ENCODE measurements around the gene MACROD1. TPM values are rescaled to one million over a fixed set of nuclear protein-coding genes. Genes with fewer than 3 reads are reported as not detected.
"Not testable (repeated sequence)": the region's sequence is repeated elsewhere in the genome, so short reads cannot be mapped to it uniquely, and the experiment has no call there.

MACROD1 gene
- total RNA-seq, 1 experiment from 2014 or later, result 30.9 TPM

DNA sequence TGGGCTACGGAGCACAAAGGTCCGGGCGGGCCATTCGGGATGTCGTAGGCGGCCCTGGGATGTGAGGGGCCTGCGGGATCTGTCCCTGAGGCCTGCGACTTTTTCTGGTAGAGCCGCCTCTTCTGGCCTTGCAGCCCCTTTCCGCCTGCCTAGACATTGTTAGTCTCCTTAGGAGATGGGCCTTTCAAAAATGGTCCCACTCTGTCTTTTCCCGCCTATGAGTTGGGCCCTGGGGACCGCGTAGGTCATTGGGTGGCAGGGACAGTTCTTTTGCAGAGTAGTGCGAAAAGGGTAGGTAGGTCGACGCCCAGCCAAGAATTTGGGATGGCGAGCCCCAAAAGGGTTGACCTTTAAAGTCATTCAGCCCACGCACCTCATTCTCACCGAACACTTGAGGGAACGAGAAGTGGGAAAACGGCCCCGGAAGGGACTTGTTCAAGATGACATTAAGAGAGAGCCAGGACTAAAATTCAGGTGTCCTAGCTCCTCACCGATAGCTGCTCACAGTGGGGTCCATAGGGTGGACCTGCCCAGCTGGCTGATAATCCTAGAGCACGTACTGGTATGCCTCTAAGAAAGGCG, 178.9 kb downstream of the MACROD1 start:
- no peak for DNase-seq
- no peaks in the 10 kb centered on the region for H3K27me3 ChIP-seq (ENCODE audit: control insufficient read depth, insufficient read depth, low read length)
- peak overlapping the region; percentile 96 for H3K4me3 ChIP-seq (ENCODE audit: insufficient read depth, low read depth, low read length)
- H3K36me3 ChIP-seq (replicated peaks; ENCODE audit: control insufficient read depth, insufficient read depth, low read length), result peaks cover 22% of the 10 kb centered on the region

DNA sequence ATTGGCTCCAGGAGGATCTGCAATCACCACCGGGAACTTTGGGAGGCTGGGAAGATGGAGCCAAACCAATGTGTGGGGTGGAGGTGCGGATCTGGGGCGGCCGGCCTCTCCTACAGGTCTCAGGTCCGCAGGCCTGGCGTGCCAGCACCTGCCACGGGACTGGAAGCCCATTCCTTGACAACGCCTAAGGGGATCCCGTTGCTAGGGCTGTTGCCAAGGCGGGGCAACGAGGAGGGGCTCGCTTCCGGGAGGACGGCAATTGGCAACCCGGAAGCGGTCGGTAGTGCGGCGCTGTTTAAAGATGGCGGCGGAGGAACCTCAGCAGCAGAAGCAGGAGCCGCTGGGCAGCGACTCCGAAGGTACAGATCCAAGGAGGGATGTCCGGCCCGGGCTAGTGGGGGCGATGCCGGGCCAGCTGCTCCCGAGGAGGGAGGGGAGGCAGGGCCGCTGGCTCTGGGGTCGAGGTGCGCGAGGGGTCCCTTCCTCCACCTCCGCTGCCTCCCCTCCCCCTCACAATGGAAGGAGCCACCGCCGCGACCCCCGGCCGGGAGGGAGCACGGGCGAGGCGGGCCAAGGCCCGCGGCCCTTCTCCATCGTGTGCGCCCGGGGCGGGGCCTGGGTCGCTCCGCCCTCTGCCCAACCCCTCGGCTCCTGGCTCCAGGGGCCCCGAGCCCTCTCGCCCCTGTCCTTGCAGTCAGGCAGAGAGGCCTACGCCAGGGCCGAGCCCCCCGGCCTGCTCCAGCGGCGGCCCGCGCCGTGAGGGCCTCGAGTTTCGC, 179.6 kb downstream of the MACROD1 start, which contains the start of gene OTUB1:
Gene OTUB1 (plus strand): TSS at position 283 of the 776 bp plus-strand sequence. CDS start 19 bp downstream, at position 302.
- Histone ChIP-seq H3K27me3 (ENCODE audit: control insufficient read depth, insufficient read depth, low read length) (no peaks in the 10 kb centered on the region), H3K4me3 (ENCODE audit: insufficient read depth, low read depth, low read length) (peak within 1 kb of the TSS; percentile 96), H3K36me3 (replicated peaks; ENCODE audit: control insufficient read depth, insufficient read depth, low read length) (peaks cover 19% of the 10 kb centered on the region)
- DNase-seq, result peak; percentile 99

DNA sequence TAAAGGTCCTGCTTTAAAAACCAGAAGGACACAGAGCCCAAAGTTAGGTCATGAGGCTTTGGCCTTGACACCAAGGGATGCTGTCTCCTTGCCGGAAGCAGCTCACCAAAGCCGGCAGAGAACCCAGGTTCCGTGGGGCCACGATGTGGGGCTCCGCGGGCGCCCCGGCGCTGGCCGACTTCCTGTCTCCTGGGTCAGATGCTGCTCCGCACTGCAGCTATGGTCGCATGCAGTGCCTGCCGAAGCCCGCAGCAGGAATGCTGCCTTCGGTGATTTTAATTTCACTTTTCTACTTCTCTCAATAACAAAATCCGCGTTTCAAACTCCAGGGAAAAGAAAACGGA, 180.1 kb downstream of the MACROD1 start:
- Histone ChIP-seq H3K4me3 (ENCODE audit: insufficient read depth, low read depth, low read length) (peak overlapping the region; percentile 96), H3K36me3 (replicated peaks; ENCODE audit: control insufficient read depth, insufficient read depth, low read length) (peaks cover 14% of the 10 kb centered on the region), H3K27me3 (ENCODE audit: control insufficient read depth, insufficient read depth, low read length) (no peaks in the 10 kb centered on the region)
- peak; percentile 81 for DNase-seq

DNA sequence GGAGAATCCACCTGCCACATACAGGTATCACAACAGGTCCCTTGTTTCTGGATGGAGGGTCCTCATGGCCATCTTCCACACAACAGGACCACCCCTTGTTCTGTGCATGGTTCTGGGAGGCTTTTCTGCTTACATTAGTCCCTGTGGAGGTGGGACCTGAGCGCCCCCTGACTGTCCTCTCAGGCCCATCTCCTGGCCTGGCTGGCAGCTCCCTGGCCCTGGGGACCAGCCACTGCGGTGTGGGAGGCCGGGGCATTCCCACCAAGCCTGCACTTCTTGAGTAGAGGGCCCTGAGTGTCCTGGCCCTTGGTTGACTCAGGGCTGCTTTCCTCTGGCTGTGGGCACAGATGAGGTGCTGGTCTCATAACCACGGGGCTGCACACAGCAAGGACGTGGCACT, 186.5 kb downstream of the MACROD1 start:
- no peak overlapping the region for H3K4me3 ChIP-seq (ENCODE audit: insufficient read depth, low read depth, low read length)
- no peaks in the 10 kb centered on the region for H3K27me3 ChIP-seq (ENCODE audit: control insufficient read depth, insufficient read depth, low read length)
- H3K36me3 ChIP-seq (replicated peaks; ENCODE audit: control insufficient read depth, insufficient read depth, low read length), result peaks cover 6% of the 10 kb centered on the region
- DNase-seq, result peak; percentile 51

DNA sequence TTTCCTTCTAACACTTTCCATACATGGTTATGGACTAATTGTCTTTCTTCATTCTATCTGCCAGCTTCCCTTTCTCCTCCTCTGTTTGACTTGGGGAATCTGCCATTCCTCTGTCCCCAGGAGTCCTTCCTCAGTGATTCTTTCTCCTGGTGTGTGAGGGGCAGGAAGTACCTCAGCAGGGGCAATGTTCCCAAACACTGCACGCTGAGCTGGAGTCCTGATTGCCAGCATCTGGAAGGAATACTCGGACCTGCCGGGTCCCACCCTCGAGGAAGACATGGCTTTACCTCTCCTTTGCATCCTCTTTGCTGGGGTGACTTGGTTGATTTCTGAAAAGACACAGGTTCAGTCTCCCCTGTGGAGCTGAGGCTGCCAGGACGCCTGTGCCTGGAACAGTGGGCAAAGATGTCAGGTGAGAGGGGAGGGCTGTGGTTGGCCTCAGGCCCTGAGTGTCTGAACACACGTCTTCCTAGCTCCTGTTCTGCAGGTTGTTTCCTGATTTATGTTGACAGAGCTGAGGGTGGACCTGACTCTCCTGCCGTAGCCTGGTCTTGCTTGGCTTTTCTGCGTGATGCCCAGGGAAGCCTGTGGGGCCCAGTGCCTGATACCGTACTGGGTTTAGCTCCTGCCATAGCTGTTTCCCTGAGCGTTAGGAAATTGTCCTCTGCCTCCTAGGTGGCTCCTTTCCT, 187.2 kb downstream of the MACROD1 start:
- Histone ChIP-seq H3K27me3 (ENCODE audit: control insufficient read depth, insufficient read depth, low read length) (no peaks in the 10 kb centered on the region), H3K36me3 (replicated peaks; ENCODE audit: control insufficient read depth, insufficient read depth, low read length) (peaks cover 6% of the 10 kb centered on the region), H3K4me3 (ENCODE audit: insufficient read depth, low read depth, low read length) (no peak overlapping the region)
- DNase-seq, result peak; percentile 80

DNA sequence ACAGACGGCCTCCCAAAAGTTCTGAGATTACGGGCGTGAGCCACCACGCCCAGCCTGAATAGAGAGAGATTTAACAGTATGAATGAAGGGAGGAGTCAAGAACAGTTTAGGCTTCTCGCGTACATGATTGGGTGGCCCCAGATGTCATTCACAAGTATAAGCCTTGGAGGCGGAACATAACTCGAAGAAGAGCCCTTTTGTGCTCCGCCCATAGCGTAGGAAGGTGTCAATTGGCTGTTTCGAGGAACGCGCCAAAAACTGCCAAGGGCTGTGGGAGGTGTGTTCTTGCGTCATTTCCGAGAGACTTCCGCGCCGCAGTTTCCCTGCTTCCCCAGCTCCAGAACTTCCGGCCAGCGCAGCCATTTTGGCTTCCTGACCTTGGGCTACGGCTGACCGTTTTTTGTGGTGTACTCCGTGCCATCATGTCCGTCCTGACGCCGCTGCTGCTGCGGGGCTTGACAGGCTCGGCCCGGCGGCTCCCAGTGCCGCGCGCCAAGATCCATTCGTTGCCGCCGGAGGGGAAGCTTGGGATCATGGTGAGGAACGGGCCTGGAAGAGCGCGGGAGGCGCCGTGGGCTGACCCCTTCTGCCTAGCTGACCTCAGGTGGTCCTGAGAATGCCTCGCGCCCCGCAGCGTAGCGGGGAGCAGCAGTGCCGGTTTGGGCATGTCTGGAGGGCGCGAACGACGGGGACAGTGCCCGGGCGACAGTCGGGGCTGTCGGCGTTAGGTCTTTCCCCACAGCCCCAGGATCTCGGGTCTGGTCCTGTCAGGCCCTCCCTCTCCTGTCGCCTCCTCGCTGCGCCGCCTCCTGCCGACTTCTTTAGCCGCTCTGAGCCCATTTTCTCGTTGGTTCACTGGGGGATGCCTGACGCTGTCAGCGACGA, 191.4 kb downstream of the MACROD1 start, which contains the start of gene COX8A:
Gene COX8A (plus strand): TSS at position 362 of the 885 bp plus-strand sequence. CDS start 61 bp downstream, at position 423.
- peak; percentile 97 for DNase-seq
- Histone ChIP-seq H3K36me3 (replicated peaks; ENCODE audit: control insufficient read depth, insufficient read depth, low read length) (peaks cover 6% of the 10 kb centered on the region), H3K4me3 (ENCODE audit: insufficient read depth, low read depth, low read length) (peak within 1 kb of the TSS; percentile 99), H3K27me3 (ENCODE audit: control insufficient read depth, insufficient read depth, low read length) (no peaks in the 10 kb centered on the region)

DNA sequence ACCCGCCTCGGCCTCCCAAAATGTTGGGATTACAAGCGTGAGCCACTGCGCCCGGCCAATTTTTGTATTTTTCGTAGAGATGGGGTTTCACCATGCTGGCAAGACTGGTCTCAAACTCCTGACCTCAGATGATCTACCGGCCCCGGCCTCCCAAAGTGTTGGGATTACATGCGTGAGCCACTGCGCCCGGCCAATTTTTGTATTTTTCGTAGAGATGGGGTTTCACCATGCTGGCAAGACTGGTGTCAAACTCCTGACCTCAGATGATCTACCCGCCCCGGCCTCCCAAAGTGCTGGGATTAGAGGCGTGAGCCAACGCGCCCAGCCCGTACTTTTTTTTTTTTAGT, 192.0 kb downstream of the MACROD1 start:
- not testable (repeated sequence) for H3K36me3 ChIP-seq (replicated peaks; ENCODE audit: control insufficient read depth, insufficient read depth, low read length)

DNA sequence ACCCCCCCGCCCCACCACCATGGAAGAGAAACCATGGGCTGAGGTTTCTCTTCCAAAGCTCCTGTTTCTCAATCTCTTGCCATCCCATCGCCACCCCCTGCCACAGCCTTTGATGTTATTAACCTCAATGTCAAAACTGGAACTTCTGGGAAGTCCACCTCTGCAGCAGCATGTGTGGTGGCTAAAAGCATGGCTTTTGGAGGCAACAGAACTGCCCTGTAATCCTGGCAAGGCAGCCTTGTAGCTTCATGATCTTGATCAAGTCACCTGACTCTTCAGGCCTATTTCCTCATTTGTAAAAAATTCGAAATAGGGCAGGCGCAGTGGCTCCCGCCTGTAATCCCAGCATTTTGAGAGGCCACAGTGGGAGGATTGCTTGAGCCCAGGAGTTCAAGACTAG, 195.0 kb downstream of the MACROD1 start:
- no peaks in the 10 kb centered on the region for H3K36me3 ChIP-seq (replicated peaks; ENCODE audit: control insufficient read depth, insufficient read depth, low read length)
- H3K27me3 ChIP-seq (ENCODE audit: control insufficient read depth, insufficient read depth, low read length), result peaks cover 2% of the 10 kb centered on the region; the same call in 1 of the 2 replicates
- no peak overlapping the region for H3K4me3 ChIP-seq (ENCODE audit: insufficient read depth, low read depth, low read length)
- no peak for DNase-seq

More for the DNA sequence above, 192.0 kb downstream of the MACROD1 start:
- DNase-seq; H3K4me3 ChIP-seq (ENCODE audit: insufficient read depth, low read depth, low read length); H3K27me3 ChIP-seq (ENCODE audit: control insufficient read depth, insufficient read depth, low read length): not testable (repeated sequence)

DNA sequence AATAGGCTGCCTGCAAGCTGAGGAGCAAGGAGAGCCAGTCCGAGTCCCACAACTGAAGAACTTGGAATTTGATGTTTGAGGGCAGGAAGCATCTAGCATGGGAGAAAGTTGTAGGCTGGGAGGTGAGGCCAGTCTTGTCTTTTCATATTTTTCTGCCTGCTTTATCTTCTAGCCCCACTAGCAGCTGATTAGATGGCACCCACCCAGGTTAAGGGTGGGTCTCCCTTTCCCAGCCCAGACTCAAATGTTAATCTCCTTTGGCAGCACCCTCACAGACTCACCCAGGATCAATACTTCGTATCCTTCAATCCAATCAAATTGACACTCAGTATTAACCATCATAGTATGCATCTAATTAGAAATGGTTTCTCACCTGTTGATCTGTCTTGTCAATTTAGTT, 196.5 kb downstream of the MACROD1 start:
- Histone ChIP-seq H3K36me3 (replicated peaks; ENCODE audit: control insufficient read depth, insufficient read depth, low read length) (no peaks in the 10 kb centered on the region), H3K27me3 (ENCODE audit: control insufficient read depth, insufficient read depth, low read length) (peaks cover 2% of the 10 kb centered on the region; the same call in 1 of the 2 replicates), H3K4me3 (ENCODE audit: insufficient read depth, low read depth, low read length) (no peak overlapping the region)
- DNase-seq, result no peak

DNA sequence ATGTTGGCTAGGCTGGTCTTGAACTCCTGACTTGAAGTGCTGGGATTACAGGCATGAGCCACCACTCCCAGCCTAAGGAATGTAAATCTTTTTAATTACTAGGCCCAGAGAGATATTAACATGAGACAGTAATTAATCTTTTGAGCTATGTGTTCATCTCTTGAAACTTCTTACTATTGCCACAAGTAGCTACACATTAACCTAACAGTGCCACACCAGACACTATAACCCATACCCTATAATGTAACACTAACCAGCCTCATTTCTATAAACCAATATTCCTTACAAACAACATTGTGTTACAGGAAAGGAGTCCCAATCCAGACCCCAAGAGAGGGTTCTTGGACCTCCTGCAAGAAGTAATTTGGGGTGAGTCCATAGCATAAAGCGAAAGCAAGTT, 199.5 kb downstream of the MACROD1 start:
- H3K4me3 ChIP-seq (ENCODE audit: insufficient read depth, low read depth, low read length), result no peak overlapping the region
- DNase-seq, result no peak
- peaks cover 2% of the 10 kb centered on the region; the same call in 1 of the 2 replicates for H3K27me3 ChIP-seq (ENCODE audit: control insufficient read depth, insufficient read depth, low read length)
- no peaks in the 10 kb centered on the region for H3K36me3 ChIP-seq (replicated peaks; ENCODE audit: control insufficient read depth, insufficient read depth, low read length)

DNA sequence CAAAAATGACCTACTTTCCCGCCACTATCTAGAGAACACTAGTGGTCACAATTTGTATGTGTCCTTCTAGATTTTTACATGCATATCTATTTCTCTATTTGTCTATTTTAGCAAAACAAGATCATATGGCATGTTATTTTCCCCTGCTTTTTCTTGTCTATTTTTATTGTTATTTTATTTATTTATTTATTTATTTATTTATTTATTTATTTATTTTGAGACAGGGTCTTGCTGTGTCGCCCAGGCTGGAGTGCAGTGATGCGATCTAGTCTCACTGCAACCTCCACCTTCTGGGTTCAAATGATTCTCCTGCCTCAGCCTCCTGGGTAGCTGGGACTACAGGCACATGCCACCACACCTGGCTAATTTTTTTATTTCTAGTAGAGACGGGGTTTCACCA, 202.0 kb downstream of the MACROD1 start:
- not testable (repeated sequence) for H3K36me3 ChIP-seq (replicated peaks; ENCODE audit: control insufficient read depth, insufficient read depth, low read length); DNase-seq

DNA sequence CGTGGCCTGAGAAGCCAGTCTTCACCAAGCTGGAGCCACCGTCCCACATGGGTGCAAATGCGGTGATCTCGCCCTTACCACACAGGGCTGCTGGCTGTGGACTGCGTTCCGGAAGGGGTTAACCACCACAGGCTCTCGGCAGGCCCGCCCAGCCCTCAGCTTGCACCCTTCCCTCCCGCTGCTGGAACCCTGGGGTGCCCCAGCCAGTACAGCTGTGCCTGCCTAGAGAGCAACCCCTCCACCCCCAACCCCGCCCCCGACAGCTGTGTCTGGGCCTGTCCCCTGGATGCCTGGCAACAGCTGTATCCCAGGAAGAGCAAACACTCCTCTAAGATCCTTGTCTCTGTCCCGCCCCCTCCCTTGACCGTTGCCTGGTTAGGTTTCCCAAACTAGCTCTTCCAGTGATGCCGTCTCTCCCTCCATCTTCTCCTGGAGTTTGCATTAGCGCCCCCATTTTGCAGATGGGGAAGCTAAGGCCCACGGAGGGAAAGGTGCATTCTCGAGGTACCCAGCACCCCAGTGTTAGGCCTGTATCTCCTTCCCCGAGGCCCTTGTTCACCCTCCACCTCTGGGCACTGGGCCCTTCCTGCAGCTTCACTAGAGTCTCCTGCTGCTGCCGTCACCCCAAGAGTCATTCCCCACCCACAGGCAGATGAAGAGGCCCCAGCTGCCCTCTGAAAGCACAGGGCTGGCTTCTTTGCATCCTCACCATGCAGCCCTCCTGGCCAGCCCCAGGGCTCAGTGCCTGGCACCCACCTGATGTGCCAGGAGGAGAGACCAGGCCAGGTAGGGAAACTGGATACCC, 204.1 kb downstream of the MACROD1 start:
- no peaks in the 10 kb centered on the region for H3K36me3 ChIP-seq (replicated peaks; ENCODE audit: control insufficient read depth, insufficient read depth, low read length)
- H3K27me3 ChIP-seq (ENCODE audit: control insufficient read depth, insufficient read depth, low read length), result no peaks in the 10 kb centered on the region
- DNase-seq, result peak; percentile 85
- no peak overlapping the region for H3K4me3 ChIP-seq (ENCODE audit: insufficient read depth, low read depth, low read length)

More for the DNA sequence above, 202.0 kb downstream of the MACROD1 start:
- not testable (repeated sequence) for H3K27me3 ChIP-seq (ENCODE audit: control insufficient read depth, insufficient read depth, low read length); H3K4me3 ChIP-seq (ENCODE audit: insufficient read depth, low read depth, low read length)

DNA sequence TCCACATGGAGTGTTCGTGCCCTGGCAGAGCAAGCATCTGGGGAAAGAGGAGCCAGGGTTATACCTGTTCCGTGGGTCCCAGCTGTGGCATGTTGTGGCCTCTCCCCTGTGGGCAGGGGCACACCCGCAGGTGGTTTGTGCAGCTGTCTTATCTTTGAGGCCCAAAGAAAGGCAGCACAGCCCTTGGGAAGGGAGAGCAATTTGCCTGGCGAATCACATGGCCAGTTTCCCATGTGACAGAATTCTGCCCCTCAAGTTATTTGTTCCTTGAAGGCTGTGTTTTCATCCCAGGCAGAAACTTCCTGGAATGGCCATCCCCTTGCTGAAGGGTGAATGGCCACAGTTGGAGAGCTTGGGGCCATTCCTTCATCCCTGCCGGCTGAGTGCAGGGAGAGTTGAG, 207.9 kb downstream of the MACROD1 start:
- H3K4me3 ChIP-seq (ENCODE audit: insufficient read depth, low read depth, low read length), result no peak overlapping the region
- DNase-seq, result no peak
- H3K36me3 ChIP-seq (replicated peaks; ENCODE audit: control insufficient read depth, insufficient read depth, low read length), result peaks cover 23% of the 10 kb centered on the region
- H3K27me3 ChIP-seq (ENCODE audit: control insufficient read depth, insufficient read depth, low read length), result no peaks in the 10 kb centered on the region
